GM12872 (cell line): ENCODE measurements around the gene CAB39L.

ENCODE experiments used
- CTCF ChIP-seq: IDR thresholded peaks from 3 replicates; pipeline ENCODE4 v1.5.1; 2011; ENCODE audit warnings: low read depth, mild to moderate bottlenecking, low read length, moderate library complexity; ENCODE audit not compliant: insufficient read depth

Gene CAB39L

GRCh38 chr13:49424011-49424560, 19.8 kb downstream of the CAB39L start:
- no peak for TF ChIP-seq CTCF

GRCh38 chr13:49421391-49421790, 22.5 kb downstream of the CAB39L start:
- peak; percentile 69 for TF ChIP-seq CTCF

GRCh38 chr13:49419276-49419675, 24.6 kb downstream of the CAB39L start:
- TF ChIP-seq CTCF = no peak

GRCh38 chr13:49418206-49418605, 25.7 kb downstream of the CAB39L start:
- no peak for TF ChIP-seq CTCF

GRCh38 chr13:49417161-49417560, 26.7 kb downstream of the CAB39L start:
- TF ChIP-seq CTCF = no peak

GRCh38 chr13:49412749-49413148, 31.1 kb downstream of the CAB39L start:
- TF ChIP-seq CTCF = no peak

GRCh38 chr13:49411353-49411752, 32.5 kb downstream of the CAB39L start:
- TF ChIP-seq CTCF = no peak
